ENCODE measurements around the gene NTRK1. TPM values are rescaled to one million over a fixed set of nuclear protein-coding genes. Genes with fewer than 3 reads are reported as not detected.
A peak's percentile ranks its signal among the peaks of the same experiment; 100 is the strongest.

NTRK1 gene
- total and polyA plus RNA-seq, 2 experiments from 2014 or later = 0.08 to 0.11 TPM

DNA sequence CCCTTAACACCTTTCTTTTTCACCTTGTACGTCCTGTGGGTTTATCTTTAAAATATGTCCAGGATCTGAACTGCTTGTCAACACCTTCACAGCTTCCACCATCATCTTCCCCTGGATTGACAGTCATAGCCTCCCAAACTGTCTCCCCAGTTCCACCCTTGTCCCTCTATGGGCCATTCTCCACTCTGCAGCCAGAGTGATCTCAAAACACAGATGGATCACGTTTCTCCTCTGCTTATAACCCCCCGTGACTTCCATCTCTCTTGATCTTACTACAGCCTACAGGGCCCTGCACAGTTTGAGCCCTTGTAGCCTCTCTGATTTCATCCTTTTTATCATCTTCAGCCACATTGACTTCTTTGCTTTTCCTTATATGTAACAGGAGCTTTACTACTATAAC is 6.0 kb upstream of the NTRK1 start:
- Histone ChIP-seq H3K9ac (no peak overlapping the region), H3K9me2 (ENCODE audit: insufficient read depth) (no peaks in the 10 kb centered on the region), H3K4me2 (ENCODE audit: unreplicated experiment) (no peak overlapping the region), H3F3A (ENCODE audit: insufficient read depth) (no peaks in the 10 kb centered on the region), H3K36me3 (ENCODE audit: low read depth) (no peaks in the 10 kb centered on the region), H3K4me1 (ENCODE audit: insufficient read depth) (0 out of 2 replicates have a peak, but pooled peaks cover 3% of the 10 kb centered on the region), H3K27ac (no peak overlapping the region), H4K20me1 (ENCODE audit: insufficient read depth) (no peaks in the 10 kb centered on the region), H3K27me3 (replicated peaks; ENCODE audit: insufficient read depth) (peaks cover 5% of the 10 kb centered on the region; the same call in 1 of the 2 replicates), H3K9me3 (ENCODE audit: low read depth) (no peaks in the 10 kb centered on the region), H3K79me2 (ENCODE audit: insufficient read depth) (no peaks in the 10 kb centered on the region), H2AFZ (no peak overlapping the region), H3K4me3 (no peak overlapping the region)
- DNase-seq = no peak
- TF ChIP-seq EZH2 (IDR thresholded peaks at IDR 0.05; ENCODE audit: insufficient read depth, poor library complexity, severe bottlenecking) = no peak
- no peak for TF ChIP-seq EZH2phosphoT487 (IDR thresholded peaks at IDR 0.05; ENCODE audit: insufficient read depth, low read depth)
- in situ Hi-C loops (cut with MboI) = no loop called here
- WGBS, 2 experiments (ENCODE audit: low coverage in 1 of 2, low lambda C conversion rate in 2 of 2, missing lambda C conversion rate in 2 of 2) = 41 to 43% methylated on average over 3 of the region's 3 CpGs

DNA sequence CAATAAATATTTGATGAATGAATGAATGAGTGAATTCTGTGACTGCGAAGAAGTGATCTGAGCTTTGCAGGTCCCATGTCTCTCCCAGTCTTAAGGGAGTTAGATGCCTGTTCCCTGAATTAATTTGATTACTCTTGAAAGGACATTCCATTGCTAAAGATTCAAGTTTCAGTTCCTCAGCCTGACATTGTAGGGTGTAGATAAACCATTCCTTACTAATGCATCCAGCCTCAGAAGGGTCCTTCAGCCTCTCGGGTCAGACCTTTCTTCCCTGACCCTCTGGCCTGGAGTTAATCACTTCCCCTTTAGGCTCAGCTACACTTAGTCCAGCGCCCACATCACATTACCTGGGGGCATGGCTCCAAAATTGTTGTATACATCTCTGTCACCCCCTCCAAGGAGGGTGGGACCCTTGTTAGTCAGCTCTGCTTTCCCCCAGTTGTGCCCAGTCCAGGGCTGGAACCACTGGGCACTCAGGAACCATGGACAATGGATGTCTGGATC is 4.3 kb upstream of the NTRK1 start:
- Histone ChIP-seq H3F3A (ENCODE audit: insufficient read depth) (no peaks in the 10 kb centered on the region), H3K4me2 (ENCODE audit: unreplicated experiment) (no peak overlapping the region), H3K79me2 (ENCODE audit: insufficient read depth) (no peaks in the 10 kb centered on the region), H3K9me3 (ENCODE audit: low read depth) (no peaks in the 10 kb centered on the region), H3K27me3 (replicated peaks; ENCODE audit: insufficient read depth) (peaks cover 10% of the 10 kb centered on the region), H3K4me3 (no peak overlapping the region), H3K9me2 (ENCODE audit: insufficient read depth) (no peaks in the 10 kb centered on the region), H2AFZ (no peak overlapping the region), H3K4me1 (ENCODE audit: insufficient read depth) (0 out of 2 replicates have a peak, but pooled peaks cover 3% of the 10 kb centered on the region), H3K36me3 (ENCODE audit: low read depth) (no peaks in the 10 kb centered on the region), H3K9ac (no peak overlapping the region), H3K27ac (no peak overlapping the region), H4K20me1 (ENCODE audit: insufficient read depth) (no peaks in the 10 kb centered on the region)
- no peak for DNase-seq
- TF ChIP-seq EZH2phosphoT487 (IDR thresholded peaks at IDR 0.05; ENCODE audit: insufficient read depth, low read depth) (no peak), EZH2 (IDR thresholded peaks at IDR 0.05; ENCODE audit: insufficient read depth, poor library complexity, severe bottlenecking) (no peak)
- in situ Hi-C loops (cut with MboI) = no loop called here
- 72 to 87% methylated on average over 3 of the region's 3 CpGs for WGBS, 2 experiments (ENCODE audit: low coverage in 1 of 2, low lambda C conversion rate in 2 of 2, missing lambda C conversion rate in 2 of 2)

DNA sequence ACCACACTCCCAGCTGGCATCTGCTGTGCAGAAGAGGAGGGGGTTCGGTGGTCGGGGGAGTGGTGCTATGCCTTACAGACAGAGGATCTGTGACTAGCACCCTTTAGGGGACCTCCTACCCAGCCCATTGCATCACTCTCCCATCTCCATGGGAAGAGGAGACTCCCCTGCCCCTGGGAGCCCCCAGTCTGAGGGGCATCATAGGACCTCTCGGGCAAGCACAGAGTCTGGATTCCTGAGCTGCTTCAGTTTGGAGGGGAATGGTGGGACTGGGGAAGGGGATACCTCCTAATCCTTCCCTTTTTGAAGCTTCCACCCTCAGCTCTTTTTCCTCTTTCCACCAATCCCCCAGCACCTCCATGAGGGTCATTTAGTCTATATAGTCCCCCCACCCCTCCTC is 3.1 kb upstream of the NTRK1 start:
- in situ Hi-C loops (cut with MboI) = no loop called here
- H3K27ac ChIP-seq = no peak overlapping the region

DNA sequence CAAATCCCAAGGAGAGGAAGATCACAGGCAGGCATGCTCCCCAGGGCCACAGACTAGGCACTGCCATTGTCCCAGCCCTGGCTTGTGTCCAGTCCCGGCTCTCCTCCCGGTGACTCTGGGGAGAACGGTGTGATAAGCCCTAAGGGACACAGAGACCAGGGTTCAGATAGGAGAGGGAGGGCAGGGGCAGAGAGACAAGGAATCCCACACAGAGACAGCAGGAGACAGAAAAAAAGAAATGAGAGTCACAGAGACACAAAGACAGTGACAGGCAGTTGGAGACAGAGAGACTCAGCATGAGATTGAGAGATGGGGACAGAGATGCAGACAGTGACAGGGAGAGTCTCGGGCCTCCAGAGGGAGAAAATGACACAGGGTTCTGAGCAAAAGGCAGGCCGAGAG is 2.1 kb upstream of the NTRK1 start:
- Histone ChIP-seq H3K9me2 (ENCODE audit: insufficient read depth) (no peaks in the 10 kb centered on the region), H3K36me3 (ENCODE audit: low read depth) (no peaks in the 10 kb centered on the region), H3K4me1 (ENCODE audit: insufficient read depth) (0 out of 2 replicates have a peak, but pooled peaks cover 3% of the 10 kb centered on the region), H3K4me3 (peak overlapping the region; percentile 68), H3F3A (ENCODE audit: insufficient read depth) (no peaks in the 10 kb centered on the region), H3K27me3 (replicated peaks; ENCODE audit: insufficient read depth) (peaks cover 18% of the 10 kb centered on the region), H4K20me1 (ENCODE audit: insufficient read depth) (no peaks in the 10 kb centered on the region), H3K9me3 (ENCODE audit: low read depth) (no peaks in the 10 kb centered on the region), H3K79me2 (ENCODE audit: insufficient read depth) (no peaks in the 10 kb centered on the region), H3K27ac (no peak overlapping the region), H3K4me2 (ENCODE audit: unreplicated experiment) (peak overlapping the region; percentile 82), H3K9ac (peak overlapping the region; percentile 25; the same call in 1 of the 2 replicates), H2AFZ (peak overlapping the region; percentile 65)
- TF ChIP-seq EZH2 (IDR thresholded peaks at IDR 0.05; ENCODE audit: insufficient read depth, poor library complexity, severe bottlenecking) (no peak), EZH2phosphoT487 (IDR thresholded peaks at IDR 0.05; ENCODE audit: insufficient read depth, low read depth) (no peak)
- no peak for DNase-seq
- in situ Hi-C loops (cut with MboI) = no loop called here
- 15 to 21% methylated on average over 5 of the region's 5 CpGs for WGBS, 2 experiments (ENCODE audit: low coverage in 1 of 2, low lambda C conversion rate in 2 of 2, missing lambda C conversion rate in 2 of 2)

More for the DNA sequence above, 3.1 kb upstream of the NTRK1 start:
- Histone ChIP-seq H3K9me2 (ENCODE audit: insufficient read depth) (no peaks in the 10 kb centered on the region), H3F3A (ENCODE audit: insufficient read depth) (no peaks in the 10 kb centered on the region), H3K27me3 (replicated peaks; ENCODE audit: insufficient read depth) (peaks cover 18% of the 10 kb centered on the region), H4K20me1 (ENCODE audit: insufficient read depth) (no peaks in the 10 kb centered on the region), H3K9me3 (ENCODE audit: low read depth) (no peaks in the 10 kb centered on the region), H3K36me3 (ENCODE audit: low read depth) (no peaks in the 10 kb centered on the region), H3K4me3 (no peak overlapping the region), H3K79me2 (ENCODE audit: insufficient read depth) (no peaks in the 10 kb centered on the region), H2AFZ (no peak overlapping the region), H3K4me2 (ENCODE audit: unreplicated experiment) (no peak overlapping the region), H3K4me1 (ENCODE audit: insufficient read depth) (0 out of 2 replicates have a peak, but pooled peaks cover 3% of the 10 kb centered on the region), H3K9ac (no peak overlapping the region)
- DNase-seq = no peak
- TF ChIP-seq EZH2phosphoT487 (IDR thresholded peaks at IDR 0.05; ENCODE audit: insufficient read depth, low read depth) (no peak), EZH2 (IDR thresholded peaks at IDR 0.05; ENCODE audit: insufficient read depth, poor library complexity, severe bottlenecking) (no peak)
- WGBS, 2 experiments (ENCODE audit: low coverage in 1 of 2, low lambda C conversion rate in 2 of 2, missing lambda C conversion rate in 2 of 2) = 67 to 79% methylated on average over 3 of the region's 3 CpGs
